H1 (cell line): ENCODE measurements around the gene TGM2. TPM values are rescaled to one million over a fixed set of nuclear protein-coding genes. Genes with fewer than 3 reads are reported as not detected.

Experiments
- CTCF ChIA-PET: fragments of 300-600 bp; sonication (Branson Sonifier 250); formaldehyde crosslinking; loops from one replicate; lab custom pipeline; 2021; ENCODE audit not compliant: partially characterized antibody; lab: Charles Lee
- POLR2A ChIA-PET: fragments of 300-600 bp; sonication (Branson Sonifier 250); formaldehyde crosslinking; loops from one replicate; lab custom pipeline; 2021; ENCODE audit warnings: inconsistent platforms; ENCODE audit not compliant: partially characterized antibody; lab: Charles Lee
- DNase-seq, 2 experiments: peaks; one replicate each; pipeline versions ENCODE4 v3.0.0 to v3.0.0-alpha.2; 2010 to 2022; ENCODE audit warnings: low spot score in 2 of 2, low read depth in 1 of 2, mixed read lengths in 1 of 2
- FAIRE-seq: peaks from 2 replicates; lab custom pipeline; 2011; peaks lifted over from hg19 to GRCh38; lab: Jason Lieb, UNC
- H2AFZ ChIP-seq: 2 replicates; pipeline ENCODE4 v1.8.1; 2012; ENCODE audit warnings: low read length, inconsistent platforms
- H2AK5ac ChIP-seq: 2 replicates; pipeline ENCODE4 v1.6.1; 2013; ENCODE audit warnings: low read depth, low read length
- H2BK120ac ChIP-seq: replicated peaks from 2 replicates; pipeline ENCODE3; 2013; ENCODE audit warnings: low read depth, low read length, inconsistent platforms
- H2BK12ac ChIP-seq: 2 replicates; pipeline ENCODE4 v1.6.1; 2013; ENCODE audit warnings: low read depth, low read length
- H2BK15ac ChIP-seq: 2 replicates; pipeline ENCODE4 v1.6.1; 2013; ENCODE audit warnings: low read length
- H2BK20ac ChIP-seq: 2 replicates; pipeline ENCODE4 v1.6.1; 2013; ENCODE audit warnings: low read length
- H2BK5ac ChIP-seq: 2 replicates; pipeline ENCODE4 v1.6.1; 2013; ENCODE audit warnings: low read depth, low read length
- H3K14ac ChIP-seq: 2 replicates; pipeline ENCODE4 v1.6.1; 2013; ENCODE audit warnings: inconsistent platforms; ENCODE audit not compliant: insufficient read length
- H3K18ac ChIP-seq: 2 replicates; pipeline ENCODE4 v1.6.1; 2013; ENCODE audit warnings: low read length; ENCODE audit errors: extremely low read depth
- H3K23ac ChIP-seq: 2 replicates; pipeline ENCODE4 v1.6.1; 2013; ENCODE audit warnings: inconsistent platforms; ENCODE audit not compliant: insufficient read length
- H3K23me2 ChIP-seq: 2 replicates; pipeline ENCODE4 v1.6.1; 2013; ENCODE audit warnings: low read depth, low read length
- H3K27ac ChIP-seq: 2 replicates; pipeline ENCODE4 v1.6.1; 2011; ENCODE audit warnings: low read depth, low read length, inconsistent platforms
- H3K27me3 ChIP-seq, 4 experiments: replicated peaks in 1 of 4; 1 replicate in 1 of 4; 2 replicates in 3 of 4; pipeline versions ENCODE4 v1.6.1 to v1.8.1; 2011 to 2013; ENCODE audit warnings: low read length in 3 of 4, mild to moderate bottlenecking in 3 of 4, inconsistent platforms in 2 of 4, mixed read lengths in 2 of 4, moderate library complexity in 1 of 4; ENCODE audit not compliant: control insufficient read depth in 3 of 4, insufficient read depth in 3 of 4; ENCODE audit errors: extremely low read depth in 1 of 4
- H3K36me3 ChIP-seq, 4 experiments: 2 replicates each; pipeline versions ENCODE4 v1.6.1 to v1.8.1; 2011 to 2013; ENCODE audit warnings: mild to moderate bottlenecking in 4 of 4, low read length in 3 of 4, moderate library complexity in 2 of 4, control low read depth in 1 of 4, inconsistent platforms in 1 of 4; ENCODE audit not compliant: insufficient read depth in 4 of 4, control insufficient read depth in 2 of 4
- H3K4ac ChIP-seq: replicated peaks from 2 replicates; pipeline ENCODE3; 2013; ENCODE audit warnings: low read length, low read depth, mixed read lengths, inconsistent platforms; ENCODE audit not compliant: insufficient read length
- H3K4me1 ChIP-seq, 4 experiments: replicated peaks in 1 of 4; 1 replicate in 1 of 4; 2 replicates in 3 of 4; pipeline versions ENCODE4 v1.6.1 to v1.8.1; 2011 to 2013; ENCODE audit warnings: low read length in 3 of 4, inconsistent platforms in 2 of 4, mixed read lengths in 1 of 4; ENCODE audit not compliant: insufficient read depth in 4 of 4, control insufficient read depth in 3 of 4
- H3K4me2 ChIP-seq, 2 experiments: 2 replicates each; pipeline versions ENCODE4 v1.6.1 to v1.8.1; 2011 to 2013; ENCODE audit warnings: low read depth in 2 of 2, low read length in 2 of 2, control low read depth in 1 of 2, inconsistent platforms in 1 of 2, mild to moderate bottlenecking in 1 of 2; ENCODE audit not compliant: insufficient read depth in 1 of 2
- H3K4me3 ChIP-seq, 4 experiments: fragments of 200-600, 300-600 bp in 1 of 4; sonication (generic), shearing (Covaris generic), sonication (Bioruptor Twin) in 1 of 4; 2 replicates each; pipeline versions ENCODE4 v1.5.1 to v1.8.1; 2011 to 2016; ENCODE audit warnings: low read length in 4 of 4, low read depth in 3 of 4, control low read depth in 2 of 4, inconsistent platforms in 2 of 4, mild to moderate bottlenecking in 2 of 4, mixed read lengths in 1 of 4, moderate library complexity in 1 of 4; ENCODE audit not compliant: insufficient read depth in 2 of 4; ENCODE audit errors: extremely low read depth in 1 of 4
- H3K56ac ChIP-seq: replicated peaks from 2 replicates; pipeline ENCODE3; 2013; ENCODE audit warnings: low read depth, mild to moderate bottlenecking, mixed read lengths, low read length, inconsistent platforms; ENCODE audit not compliant: insufficient read length
- H3K79me1 ChIP-seq: 2 replicates; pipeline ENCODE4 v1.6.1; 2013; ENCODE audit warnings: low read depth, low read length, control low read depth
- H3K79me2 ChIP-seq, 2 experiments: 2 replicates each; pipeline versions ENCODE4 v1.6.1 to v1.8.1; 2012 to 2013; ENCODE audit warnings: low read length in 2 of 2, mild to moderate bottlenecking in 2 of 2, inconsistent platforms in 1 of 2; ENCODE audit not compliant: insufficient read depth in 2 of 2, control insufficient read depth in 1 of 2
- H3K9ac ChIP-seq, 4 experiments: replicated peaks in 1 of 4; 1 replicate in 1 of 4; 2 replicates in 3 of 4; pipeline versions ENCODE4 v1.6.1 to v1.8.1; 2011 to 2013; ENCODE audit warnings: low read depth in 3 of 4, low read length in 3 of 4, control low read depth in 2 of 4, mild to moderate bottlenecking in 2 of 4, moderate library complexity in 2 of 4, inconsistent platforms in 1 of 4; ENCODE audit errors: extremely low read depth in 1 of 4
- H3K9me3 ChIP-seq, 2 experiments: 2 replicates each; pipeline versions ENCODE4 v1.6.1 to v1.8.1; 2012 to 2013; ENCODE audit warnings: mild to moderate bottlenecking in 2 of 2, moderate library complexity in 2 of 2, control low read depth in 1 of 2, inconsistent platforms in 1 of 2, low read depth in 1 of 2, low read length in 1 of 2, mixed read lengths in 1 of 2; ENCODE audit not compliant: insufficient read depth in 2 of 2
- H4K20me1 ChIP-seq, 2 experiments: replicated peaks in 1 of 2; 2 replicates each; pipeline versions ENCODE3 to v1.8.1; 2011 to 2013; ENCODE audit warnings: inconsistent platforms in 2 of 2, low read length in 2 of 2, mild to moderate bottlenecking in 1 of 2; ENCODE audit not compliant: insufficient read depth in 2 of 2, control insufficient read depth in 1 of 2
- H4K5ac ChIP-seq: 2 replicates; pipeline ENCODE4 v1.6.1; 2013; ENCODE audit warnings: low read length, low read depth, mixed read lengths, inconsistent platforms; ENCODE audit not compliant: insufficient read length
- H4K8ac ChIP-seq: 2 replicates; pipeline ENCODE4 v1.8.0; 2013; ENCODE audit warnings: mild to moderate bottlenecking, moderate library complexity, low read length, inconsistent platforms; ENCODE audit not compliant: insufficient read depth; ENCODE audit errors: extremely low read depth
- H4K91ac ChIP-seq: replicated peaks from 2 replicates; pipeline ENCODE3; 2013; ENCODE audit warnings: low read length, mixed read lengths, inconsistent platforms; ENCODE audit not compliant: insufficient read length
- CTCF ChIP-seq, 3 experiments: IDR thresholded peaks; 1 replicate in 2 of 3; 2 replicates in 1 of 3; pipeline versions ENCODE4 v1.5.1 to v1.6.1; 2011; ENCODE audit warnings: low read length in 3 of 3, mild to moderate bottlenecking in 3 of 3, inconsistent platforms in 2 of 3, low read depth in 1 of 3, moderate library complexity in 1 of 3; ENCODE audit not compliant: insufficient read depth in 1 of 3; ENCODE audit errors: control extremely low read depth in 1 of 3
- SRF ChIP-seq: IDR thresholded peaks from 2 replicates; pipeline ENCODE4 v1.6.1; 2011; ENCODE audit warnings: mild to moderate bottlenecking, low read depth, low read length, moderate library complexity
- WGBS, 2 experiments: shearing (Covaris generic) in 1 of 2; methylation state at CpG; one replicate each; pipeline versions ENCODE4 v1.1.6 to v1.1.7; 2013 to 2015; ENCODE audit warnings: low lambda C conversion rate in 2 of 2, mixed read lengths in 2 of 2, inconsistent platforms in 1 of 2, low coverage in 1 of 2, missing lambda C conversion rate in 1 of 2; ENCODE audit not compliant: insufficient replicate concordance in 2 of 2, insufficient coverage in 1 of 2, insufficient read length in 1 of 2; ENCODE audit errors: extremely low coverage in 1 of 2, missing lambda C conversion rate in 1 of 2; 5-methylcytosine and 5-hydroxymethylcytosine counted together
- polyA plus RNA-seq, 7 experiments: library from polyadenylated mRNA; depleted of rRNA in 3 of 7; stranded (reverse) in 5 of 7; unstranded in 2 of 7; fragments of >200 nt in 5 of 7; fragments of 200-250 nt in 2 of 7; gene quantifications; 1 replicate in 5 of 7; 2 replicates in 1 of 7; 4 replicates in 1 of 7; pipeline versions ENCODE4 v1.2.1 to v1.2.3, GENCODE V29; 2011 to 2013; ENCODE audit warnings: missing spikeins in 2 of 7, mixed read lengths in 2 of 7
- total RNA-seq: library from RNA; stranded (reverse); fragmentation: NEBNext Ultra II Directional; extraction: Animal tissue kit (Norgen Biotek cat#: 25700); gene quantifications from 2 replicates; pipeline ENCODE4 v1.2.1, GENCODE V29; 2021

Gene TGM2
- total and polyA plus RNA-seq, 2 of the 8 experiments (the other 6 are each of a cell fraction or from before 2014, with no cell fraction given), result 0.86 to 1.0 TPM

DNA sequence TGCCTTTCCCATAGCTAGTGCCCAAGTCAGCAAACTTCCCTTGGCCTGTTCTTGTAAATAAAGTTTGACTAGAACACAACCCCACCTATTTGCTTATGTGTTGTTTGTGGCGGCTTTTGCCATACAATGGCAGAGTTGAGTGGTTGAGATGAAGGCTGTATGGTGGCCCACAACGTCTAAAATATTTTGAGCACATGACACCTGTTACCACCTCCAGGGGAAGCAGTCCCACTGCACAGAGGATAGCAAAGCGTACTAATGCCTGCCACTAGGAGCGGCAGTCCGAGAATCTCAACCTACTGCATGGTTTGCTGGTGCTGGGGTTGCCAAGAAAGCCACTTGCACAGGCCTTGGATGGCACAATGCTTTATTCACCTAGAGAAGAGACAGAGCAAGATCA lies 58.6 kb downstream of the TGM2 start:
- Histone ChIP-seq H3K14ac (no peak overlapping the region), H3K9me3 (no peaks in the 10 kb centered on the region), H2BK5ac (no peak overlapping the region), H2BK120ac (no peak overlapping the region), H2BK20ac (no peak overlapping the region), H2AFZ (no peak overlapping the region), H3K79me2 (no peaks in the 10 kb centered on the region), H3K23me2 (no peaks in the 10 kb centered on the region), H2BK15ac (no peak overlapping the region), H3K36me3 (no peaks in the 10 kb centered on the region), H3K4me3 (no peak overlapping the region), H3K9ac (no peak overlapping the region), H4K8ac (no peak overlapping the region), H3K27me3 (no peaks in the 10 kb centered on the region), H3K27ac (no peak overlapping the region), H4K5ac (no peak overlapping the region), H3K23ac (no peak overlapping the region), H4K20me1 (no peaks in the 10 kb centered on the region), H4K91ac (no peak overlapping the region), H2BK12ac (no peak overlapping the region), H3K4me2 (no peak overlapping the region), H3K18ac (no peak overlapping the region), H3K79me1 (no peaks in the 10 kb centered on the region), H3K4me1 (no peaks in the 10 kb centered on the region), H3K56ac (no peak overlapping the region), H3K4ac (no peak overlapping the region), H2AK5ac (no peak overlapping the region)
- TF ChIP-seq SRF (no peak), CTCF (IDR thresholded peaks at IDR 0.05; ENCODE audit: control extremely low read depth in 1 of 3, insufficient read depth in 1 of 3, low read depth in 1 of 3, low read length in 3 of 3) (peak in 2 of 3 experiments; percentile 4 to 35; a peak in 2 of 4 replicates)
- FAIRE-seq (no peak), DNase-seq (peak in 1 of 2 experiments; percentile 39)
- POLR2A ChIA-PET, result no interaction called here
- CTCF ChIA-PET, result interaction anchor here (0.9 to 2.3 kb wide), 3 partner anchors 8 to 132 kb away, joined by 3 to 6 read pairs (median 6); no protein-coding TSS in a partner anchor
- 83% methylated on average over 5 of the region's 5 CpGs; no CpG with 5 or more reads in 1 of the 2 experiments for WGBS, 2 experiments
